Subcutaneous adipose tissue (tissue), 4 donors: ENCODE measurements around the gene KIF5B. TPM values are rescaled to one million over a fixed set of nuclear protein-coding genes. Genes with fewer than 3 reads are reported as not detected.

ENCODE experiments used
- small RNA-seq: library from RNA; depleted of rRNA; stranded (forward); fragments of <200 nt; gene quantifications from one replicate; pipeline ENCODE3, GENCODE V24; 2016
- total RNA-seq, 4 donors: library from RNA; depleted of rRNA; stranded (reverse); fragments of >200 nt; gene quantifications; one replicate each; pipeline ENCODE4 v1.1.0, GENCODE V29; 2016
- TF ChIP-seq, protein P1 (sequence below): fragments of 450-650 bp; IDR thresholded peaks from one replicate; pipeline ENCODE4 v1.5.1; 2016; ENCODE audit warnings: low read depth, mild to moderate bottlenecking, control low read depth, antibody characterized with exemption, moderate library complexity

Gene KIF5B
- total RNA-seq, 4 donors from 2014 or later: 102 to 148 (median 114) TPM

DNA sequence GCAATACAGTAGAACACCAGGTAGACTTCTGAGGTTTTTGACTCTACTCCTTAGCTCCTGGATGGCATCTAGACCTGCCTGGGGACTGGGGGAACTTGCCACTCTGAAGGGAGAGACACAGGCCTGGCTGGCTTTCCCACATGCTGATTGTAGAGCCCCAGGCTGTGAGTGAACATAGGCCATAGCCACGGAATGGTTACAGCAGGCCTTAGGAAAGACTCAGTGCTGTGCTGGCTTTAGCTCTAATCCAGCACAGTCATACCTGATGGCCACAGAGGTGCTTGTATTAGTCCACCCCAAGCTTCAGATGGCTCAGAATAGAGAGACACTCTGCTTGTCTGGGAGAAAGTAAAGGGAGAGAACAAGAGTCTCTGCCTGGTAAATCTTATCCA lies 92.6 kb downstream of the KIF5B start:
- TF ChIP-seq, protein P1, sequence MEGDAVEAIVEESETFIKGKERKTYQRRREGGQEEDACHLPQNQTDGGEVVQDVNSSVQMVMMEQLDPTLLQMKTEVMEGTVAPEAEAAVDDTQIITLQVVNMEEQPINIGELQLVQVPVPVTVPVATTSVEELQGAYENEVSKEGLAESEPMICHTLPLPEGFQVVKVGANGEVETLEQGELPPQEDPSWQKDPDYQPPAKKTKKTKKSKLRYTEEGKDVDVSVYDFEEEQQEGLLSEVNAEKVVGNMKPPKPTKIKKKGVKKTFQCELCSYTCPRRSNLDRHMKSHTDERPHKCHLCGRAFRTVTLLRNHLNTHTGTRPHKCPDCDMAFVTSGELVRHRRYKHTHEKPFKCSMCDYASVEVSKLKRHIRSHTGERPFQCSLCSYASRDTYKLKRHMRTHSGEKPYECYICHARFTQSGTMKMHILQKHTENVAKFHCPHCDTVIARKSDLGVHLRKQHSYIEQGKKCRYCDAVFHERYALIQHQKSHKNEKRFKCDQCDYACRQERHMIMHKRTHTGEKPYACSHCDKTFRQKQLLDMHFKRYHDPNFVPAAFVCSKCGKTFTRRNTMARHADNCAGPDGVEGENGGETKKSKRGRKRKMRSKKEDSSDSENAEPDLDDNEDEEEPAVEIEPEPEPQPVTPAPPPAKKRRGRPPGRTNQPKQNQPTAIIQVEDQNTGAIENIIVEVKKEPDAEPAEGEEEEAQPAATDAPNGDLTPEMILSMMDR: no peak

DNA sequence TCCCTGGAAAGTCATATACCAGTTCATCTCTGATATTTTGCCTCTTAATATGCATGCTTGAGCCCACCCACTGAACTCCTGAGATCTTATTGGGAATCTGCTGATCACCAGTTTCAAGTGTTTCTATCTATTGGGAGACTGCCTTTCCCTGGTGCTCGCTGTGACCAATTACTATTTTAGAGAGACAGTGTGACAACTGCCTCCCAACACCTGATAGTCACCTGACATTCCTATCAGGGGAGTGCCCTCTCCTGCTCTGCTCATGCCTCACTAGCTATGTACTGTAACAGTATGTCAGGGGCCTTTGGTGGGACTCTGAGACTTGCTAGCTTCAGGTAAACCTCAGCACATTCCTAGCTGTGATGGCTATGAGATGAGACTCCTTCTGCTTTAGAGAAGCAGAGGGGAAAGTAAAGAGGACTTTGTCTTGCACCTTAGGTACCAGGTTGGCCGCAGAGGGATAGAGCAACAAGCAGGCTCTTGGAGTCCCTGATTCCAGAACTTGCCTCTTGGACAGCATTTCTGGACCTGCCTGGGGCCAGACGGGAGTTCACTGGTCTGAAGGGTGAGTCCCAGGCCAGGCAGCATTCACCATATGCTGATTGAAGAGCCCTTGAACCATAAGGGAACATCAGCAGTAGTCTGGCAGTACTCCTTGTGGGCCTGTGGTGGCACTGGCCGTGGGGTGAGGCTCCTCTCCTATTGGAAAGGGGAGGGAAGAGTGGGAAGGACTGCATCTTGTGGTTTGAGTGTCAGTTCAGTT lies 93.2 kb downstream of the KIF5B start:
- TF ChIP-seq, protein P1: no peak

DNA sequence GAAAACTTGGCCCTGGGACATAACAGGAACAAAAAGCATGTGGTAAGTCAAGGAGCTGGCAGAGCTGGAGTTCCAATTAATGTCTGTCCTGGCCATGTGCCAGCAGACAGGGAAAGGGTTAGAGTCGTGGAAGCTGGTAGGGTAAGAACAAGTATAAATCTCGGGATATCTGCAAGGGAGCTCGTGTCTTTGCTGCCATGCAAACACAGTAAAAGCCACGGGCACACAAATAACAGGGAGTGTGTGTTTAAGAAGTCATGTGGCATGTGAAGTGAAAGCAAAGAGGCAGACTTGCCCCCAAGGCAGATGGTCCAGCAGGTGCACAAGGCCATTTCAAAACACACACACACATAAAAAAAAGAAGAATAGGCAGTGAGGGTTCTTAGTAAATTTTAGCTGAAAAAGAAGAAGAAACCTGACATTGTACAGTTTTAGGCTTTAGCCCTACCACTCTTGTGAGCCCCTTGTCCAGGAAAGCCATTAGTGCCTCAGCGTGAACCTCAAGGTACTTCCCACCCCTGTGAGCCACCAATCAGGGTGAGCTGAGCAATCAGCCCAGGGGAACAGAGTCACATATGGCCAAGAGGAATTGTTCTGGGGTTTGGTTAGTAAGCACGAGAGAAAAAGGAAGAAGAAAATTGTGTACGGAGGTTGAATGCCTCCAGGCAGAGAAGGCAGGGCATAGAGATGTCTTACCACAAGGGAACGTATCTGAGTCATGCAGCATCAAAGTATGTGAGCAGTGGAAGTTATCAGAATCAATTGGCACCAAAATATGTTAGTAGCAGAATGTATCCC lies 94.7 kb downstream of the KIF5B start:
- TF ChIP-seq, protein P1: no peak

DNA sequence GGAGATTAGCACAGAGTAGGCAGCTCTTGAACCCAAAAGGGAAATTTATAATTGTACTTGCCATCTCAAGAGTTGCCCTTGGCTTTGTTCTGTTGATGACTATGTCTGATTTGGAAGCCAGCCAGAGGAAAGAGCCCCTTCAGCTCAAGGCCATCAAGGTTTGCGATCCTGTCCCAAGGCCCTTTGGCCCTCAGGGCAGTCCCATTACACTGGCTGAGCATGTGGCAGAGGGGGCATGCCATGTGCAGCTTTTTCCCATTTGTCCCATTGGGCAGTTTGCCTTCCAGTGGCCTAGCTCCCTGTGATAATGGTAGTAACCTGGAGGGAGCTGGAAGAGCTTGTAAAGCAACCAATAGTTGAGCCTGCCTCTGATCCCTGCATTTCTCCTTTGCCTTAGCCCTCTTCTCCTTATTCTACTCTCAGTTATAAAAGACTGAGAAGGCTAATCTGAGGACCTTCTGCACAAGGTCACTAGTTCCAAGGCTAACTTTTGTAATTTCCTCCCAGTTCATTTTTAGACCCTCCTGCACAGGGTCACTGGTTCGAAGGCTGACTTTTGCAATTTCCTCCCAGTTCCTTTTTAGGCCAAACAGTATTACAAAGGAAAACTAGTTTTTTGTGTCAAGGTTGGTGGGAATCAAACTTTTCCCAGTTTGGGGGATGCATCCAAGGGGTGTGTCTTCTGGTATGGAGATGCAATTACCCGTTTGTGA lies 96.6 kb downstream of the KIF5B start:
- TF ChIP-seq, protein P1: no peak

Small RNA genes within 50 kb of the gene (small RNA-seq; reads per million reads assigned to genes)
- gene RF00019 (0.49 reads per million), gene RN7SL825P (not detected)

Other genes with a start within 250 kb of the KIF5B start
- 10 to 100 TPM; 32.4 to 52.9 (median 45.1) TPM for gene ARHGAP12, start 127.6 kb downstream of the KIF5B start, total RNA-seq